GM18520 (cell line): Measurements from ENCODE around the gene CCDC7.
"Not testable (repeated sequence)": the region's sequence is repeated elsewhere in the genome, so short reads cannot be mapped to it uniquely, and the experiment has no call there.

Source experiments
- ATAC-seq: cut with Tn5 transposase; IDR thresholded peaks from one replicate; pipeline ENCODE4 v1.9.1; 2021; ENCODE audit not compliant: unreplicated experiment

The CCDC7 gene

GRCh38 chr10:32445740-32446535 is at the start of gene CCDC7:
Gene CCDC7, plus strand, starts transcription at chr10:32446140. Its CDS starts 5,503 bp downstream, at chr10:32451643.
- peak; percentile 94 for ATAC-seq

GRCh38 chr10:32397163-32397562 is 48.8 kb upstream of the CCDC7 start:
- not testable (repeated sequence) for ATAC-seq

GRCh38 chr10:32399720-32400119 is 46.2 kb upstream of the CCDC7 start:
- not testable (repeated sequence) for ATAC-seq

GRCh38 chr10:32400961-32401360 is 45.0 kb upstream of the CCDC7 start:
- no peak for ATAC-seq

- ATAC-seq = no peak
Observed at GRCh38 chr10:32402499-32402898, 43.4 kb upstream of the CCDC7 start.

GRCh38 chr10:32403091-32403490 is 42.8 kb upstream of the CCDC7 start:
- ATAC-seq = no peak

- no peak for ATAC-seq
Observed at GRCh38 chr10:32408690-32409089, 37.2 kb upstream of the CCDC7 start.

- ATAC-seq = no peak
Observed at GRCh38 chr10:32409741-32410140, 36.2 kb upstream of the CCDC7 start.

GRCh38 chr10:32410569-32410968 is 35.4 kb upstream of the CCDC7 start:
- ATAC-seq = no peak

GRCh38 chr10:32411797-32412498 is 34.0 kb upstream of the CCDC7 start:
- ATAC-seq = no peak

GRCh38 chr10:32412499-32412853 is 33.5 kb upstream of the CCDC7 start:
- no peak for ATAC-seq

- no peak for ATAC-seq
Observed at GRCh38 chr10:32413513-32413912, 32.4 kb upstream of the CCDC7 start.

GRCh38 chr10:32415361-32415760 is 30.6 kb upstream of the CCDC7 start:
- no peak for ATAC-seq

GRCh38 chr10:32417911-32418547 is 27.9 kb upstream of the CCDC7 start:
- ATAC-seq = no peak

GRCh38 chr10:32418572-32418971 is 27.4 kb upstream of the CCDC7 start:
- ATAC-seq = no peak

GRCh38 chr10:32419615-32420014 is 26.3 kb upstream of the CCDC7 start:
- no peak for ATAC-seq

- no peak for ATAC-seq
Observed at GRCh38 chr10:32426186-32426585, 19.8 kb upstream of the CCDC7 start.

- no peak for ATAC-seq
Observed at GRCh38 chr10:32433542-32433941, 12.4 kb upstream of the CCDC7 start.

GRCh38 chr10:32436215-32436614 is 9.7 kb upstream of the CCDC7 start:
- no peak for ATAC-seq

GRCh38 chr10:32437334-32437733 is 8.6 kb upstream of the CCDC7 start:
- ATAC-seq = no peak

GRCh38 chr10:32445036-32445435 is 904 bp upstream of the CCDC7 start:
- no peak for ATAC-seq
